ENCODE data around the gene CDH23.

CDH23 gene

DNA sequence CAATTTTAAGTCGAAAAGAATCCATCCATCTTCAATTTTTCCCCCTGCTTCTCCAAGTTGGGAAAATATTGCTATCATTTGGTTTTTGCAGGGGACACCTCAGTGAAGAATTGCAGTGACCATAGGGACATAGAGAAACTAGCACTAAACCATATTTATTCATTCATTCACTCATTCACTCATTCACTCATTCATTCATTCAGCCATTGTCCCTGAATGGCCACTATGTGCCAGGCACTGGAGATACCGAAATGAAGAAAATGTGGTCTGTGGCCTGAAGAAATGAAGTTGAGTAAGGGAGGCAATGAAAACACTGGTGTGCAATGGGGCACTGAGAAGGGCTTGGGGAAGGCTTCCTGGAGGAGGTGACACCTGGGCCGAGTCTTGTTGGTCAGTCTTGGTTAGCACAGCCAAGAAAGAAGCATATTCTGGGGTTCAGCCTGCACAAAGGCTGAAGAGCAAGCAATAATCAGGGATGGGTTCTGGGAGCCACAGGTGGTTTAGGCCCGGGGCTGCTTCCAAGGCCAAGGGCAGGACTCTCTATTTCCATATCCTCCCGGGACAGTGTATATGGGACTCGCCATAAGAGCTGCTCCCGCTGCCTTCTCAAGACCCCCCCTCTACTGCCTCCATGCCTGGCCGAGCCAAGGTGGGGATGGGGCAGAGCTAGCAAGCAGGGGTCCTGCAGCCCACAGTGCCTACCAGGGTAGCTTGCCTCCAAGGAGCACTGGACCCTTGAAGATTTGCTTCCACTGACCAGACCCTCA is 348.4 kb downstream of the CDH23 start:
- in situ Hi-C loops (cut with MboI; ENCODE audit: low sequenced_read_pairs): no loop called here

DNA sequence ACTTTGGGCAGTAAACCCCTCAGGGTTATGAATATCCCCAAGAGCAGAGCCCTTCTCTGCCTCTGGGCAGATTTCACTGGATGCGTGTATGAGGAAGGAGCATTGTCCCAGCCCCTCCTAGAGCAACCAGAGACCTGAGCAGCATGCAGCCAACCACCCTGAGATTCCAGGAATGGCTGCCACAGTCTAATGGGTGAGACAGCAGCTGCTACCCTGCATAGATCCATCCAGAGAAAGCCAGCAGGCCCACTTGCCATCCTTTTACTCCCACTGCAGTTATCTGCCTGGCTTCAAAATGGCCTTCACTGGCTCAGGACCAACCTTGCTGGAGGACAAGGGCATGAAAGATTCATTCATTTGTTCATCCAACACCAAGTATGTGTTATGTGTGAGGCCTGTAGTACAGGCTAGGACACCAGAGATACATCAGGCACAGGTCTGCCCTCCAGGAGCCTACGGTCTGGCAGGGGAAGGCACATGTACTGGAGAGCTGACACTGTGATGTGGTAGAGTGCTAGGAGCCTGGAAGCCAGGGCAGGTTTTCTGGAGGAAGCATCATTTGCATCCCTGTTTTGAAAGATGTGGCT is 349.0 kb downstream of the CDH23 start:
- in situ Hi-C loops (cut with MboI; ENCODE audit: low sequenced_read_pairs): no loop called here

- in situ Hi-C loops (cut with MboI; ENCODE audit: low sequenced_read_pairs): no loop called here
These were observed 349.8 kb downstream of the CDH23 start for GRCh38 chr10:71746344-71747037.

DNA sequence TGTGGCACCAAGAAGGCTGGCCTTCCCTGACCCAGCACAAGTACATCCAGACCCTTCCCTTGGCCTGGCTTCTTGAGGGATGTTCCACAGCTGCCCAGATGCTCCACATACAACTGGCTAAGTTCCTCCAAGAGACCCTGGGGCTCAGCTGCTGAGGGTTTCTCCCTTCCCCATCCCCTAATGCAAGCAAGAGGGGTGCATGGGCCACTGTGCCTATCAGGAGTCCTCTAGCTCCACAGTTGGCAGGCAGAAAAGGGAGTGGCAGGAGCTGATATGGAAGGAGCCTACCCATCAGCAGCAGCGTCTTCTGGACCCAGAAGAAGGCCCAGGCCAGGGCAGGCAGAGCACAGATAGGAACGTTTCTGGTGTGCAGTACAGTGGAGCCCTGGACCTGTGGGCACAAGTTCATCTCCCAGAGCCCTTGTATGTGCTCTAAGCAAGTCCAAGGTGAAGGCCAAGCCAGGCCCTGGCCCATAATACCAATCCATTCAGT is 350.4 kb downstream of the CDH23 start:
- in situ Hi-C loops (cut with MboI; ENCODE audit: low sequenced_read_pairs): no loop called here

DNA sequence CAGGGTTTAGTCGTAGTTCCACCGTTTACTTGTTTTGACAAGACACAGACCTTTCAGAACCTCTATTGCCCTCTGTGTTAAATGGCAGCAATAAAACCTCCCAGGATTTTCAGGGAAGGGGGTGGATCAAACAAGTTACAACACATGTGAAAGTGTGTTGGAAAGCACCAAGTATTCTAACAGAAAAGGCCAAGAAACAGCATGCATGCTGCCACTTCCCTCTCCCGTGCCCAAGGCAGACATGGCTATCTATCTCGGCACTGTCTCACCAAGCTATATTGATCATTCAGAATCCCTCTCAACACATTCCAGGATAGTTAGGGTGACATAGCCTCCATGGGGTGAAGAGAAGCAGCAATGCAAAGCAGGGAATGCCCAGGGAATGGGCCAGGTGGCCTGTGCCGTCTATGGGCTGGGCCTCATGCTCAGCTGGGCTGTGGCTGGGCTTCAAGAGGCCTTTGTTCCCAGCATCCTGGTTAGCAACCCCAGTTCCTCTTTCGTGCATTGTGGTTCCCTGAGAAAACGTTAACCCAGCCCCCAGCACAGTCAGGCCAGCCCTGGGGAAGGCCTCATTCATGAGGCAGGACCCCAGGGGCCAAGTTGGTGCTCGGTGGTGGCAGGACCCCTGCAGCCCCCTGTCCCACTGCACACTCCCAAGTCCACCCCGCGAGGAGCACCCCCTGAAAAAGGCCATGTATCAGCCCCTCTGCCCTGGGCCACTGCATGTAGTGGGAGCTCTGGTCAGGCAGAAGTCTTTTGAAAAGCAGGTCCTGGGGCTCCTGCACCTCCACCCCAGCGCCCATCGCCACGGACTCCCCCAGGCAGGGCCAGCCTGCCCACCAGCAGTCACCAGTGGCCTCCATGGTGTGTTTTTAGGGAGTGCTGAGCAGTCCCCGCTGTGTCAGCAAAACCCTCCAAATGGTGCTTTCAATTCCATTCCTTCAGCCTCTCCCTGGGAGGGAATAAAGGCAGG is 351.1 kb downstream of the CDH23 start:
- in situ Hi-C loops (cut with MboI; ENCODE audit: low sequenced_read_pairs): no loop called here

DNA sequence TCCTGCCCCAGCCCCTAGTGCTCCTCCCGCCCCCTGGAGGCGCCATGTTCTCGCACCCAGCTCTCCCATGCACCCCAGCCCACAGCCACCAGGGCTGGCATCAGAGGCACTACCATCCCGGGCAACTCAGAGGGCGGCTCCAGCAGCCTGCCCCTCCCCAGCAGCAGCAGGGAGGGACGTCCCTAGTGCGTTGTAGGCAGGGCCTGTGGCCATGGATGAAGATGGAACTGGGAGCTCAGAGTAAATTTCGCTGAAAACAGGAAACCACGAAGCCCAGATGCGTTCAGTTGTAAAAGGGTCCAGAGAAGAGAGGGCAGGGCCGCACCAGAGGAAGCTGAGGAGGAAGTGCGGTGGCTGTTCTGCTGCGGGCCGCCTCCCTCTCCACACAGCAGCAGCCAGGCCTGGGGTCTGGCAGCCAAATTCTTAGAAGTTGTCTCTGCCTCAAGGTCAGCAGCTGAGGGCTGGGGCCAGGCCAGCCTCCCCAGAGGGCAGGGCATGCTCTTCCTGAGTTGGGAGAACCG is 352.0 kb downstream of the CDH23 start:
- in situ Hi-C loops (cut with MboI; ENCODE audit: low sequenced_read_pairs): no loop called here

- in situ Hi-C loops (cut with MboI; ENCODE audit: low sequenced_read_pairs): no loop called here
These were observed 352.7 kb downstream of the CDH23 start for GRCh38 chr10:71749396-71749795.

DNA sequence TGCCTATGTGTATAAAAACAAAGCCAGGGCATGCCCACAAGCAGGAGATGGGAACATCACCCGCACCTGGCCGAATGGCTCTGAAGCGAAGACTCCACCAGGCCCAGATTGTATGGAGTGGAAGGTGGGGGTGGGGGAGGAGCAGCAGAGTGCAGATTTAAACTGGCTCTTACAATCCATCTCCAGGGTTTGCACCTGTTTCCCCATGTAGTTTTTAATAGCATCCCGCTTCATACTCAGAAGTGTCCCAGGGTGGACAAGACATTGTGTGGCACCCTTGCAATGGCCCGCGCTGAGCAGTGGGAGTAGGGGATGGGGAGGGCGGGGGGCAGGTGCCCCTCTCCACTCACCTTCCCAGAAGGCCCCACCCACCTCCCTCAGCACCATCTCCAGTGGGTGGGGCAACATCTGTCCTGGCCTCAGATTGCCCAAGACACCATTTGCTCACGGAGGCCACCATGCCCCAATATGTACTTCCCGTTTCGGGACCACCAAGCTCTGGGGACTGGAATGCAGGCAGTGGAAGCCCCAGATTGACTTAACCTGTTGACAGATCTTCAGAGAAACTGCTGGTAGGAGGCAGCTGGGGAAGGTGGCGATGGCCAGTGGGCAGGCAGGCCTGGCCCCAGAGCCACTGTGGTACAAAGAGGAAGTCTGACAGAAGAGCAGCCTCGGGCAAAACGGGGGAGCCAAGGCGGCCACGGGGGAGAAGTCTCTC is 353.6 kb downstream of the CDH23 start:
- in situ Hi-C loops (cut with MboI; ENCODE audit: low sequenced_read_pairs): no loop called here

- in situ Hi-C loops (cut with MboI; ENCODE audit: low sequenced_read_pairs): no loop called here
These were observed 354.3 kb downstream of the CDH23 start for GRCh38 chr10:71750986-71751385.

GRCh38 chr10:71751515-71752224 is 354.9 kb downstream of the CDH23 start:
- in situ Hi-C loops (cut with MboI; ENCODE audit: low sequenced_read_pairs): no loop called here

- in situ Hi-C loops (cut with MboI; ENCODE audit: low sequenced_read_pairs): no loop called here
These were observed 355.8 kb downstream of the CDH23 start for GRCh38 chr10:71752391-71753090.

GRCh38 chr10:71753091-71753959 is 356.6 kb downstream of the CDH23 start:
- in situ Hi-C loops (cut with MboI; ENCODE audit: low sequenced_read_pairs): no loop called here

DNA sequence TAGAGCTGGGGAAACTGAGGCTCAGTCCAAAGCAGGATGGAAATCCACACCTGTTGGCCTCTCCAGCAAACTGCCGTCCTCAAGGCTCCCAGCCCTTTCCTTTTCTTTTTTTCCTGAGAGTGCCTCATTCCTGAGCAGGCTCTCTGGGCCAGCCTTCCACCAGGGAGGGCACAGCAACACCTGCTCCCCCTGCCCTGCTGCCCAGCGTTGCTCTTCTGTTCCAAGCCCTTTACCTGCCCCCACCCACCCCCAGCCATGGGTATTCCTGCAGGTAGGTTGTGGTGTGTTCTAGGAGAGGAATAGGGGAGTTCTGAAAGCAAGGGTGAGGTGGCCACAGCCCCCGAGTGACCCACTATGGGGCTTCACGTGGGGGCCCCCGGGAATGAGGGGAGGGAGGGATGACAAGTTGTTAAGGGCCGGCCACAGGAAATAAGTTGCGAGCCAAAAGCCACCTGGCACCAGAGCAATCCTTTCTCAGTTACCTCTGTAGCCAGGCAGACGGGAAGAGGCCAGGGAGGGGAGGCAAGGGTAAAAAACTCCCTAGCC is 357.3 kb downstream of the CDH23 start:
- in situ Hi-C loops (cut with MboI; ENCODE audit: low sequenced_read_pairs): no loop called here

DNA sequence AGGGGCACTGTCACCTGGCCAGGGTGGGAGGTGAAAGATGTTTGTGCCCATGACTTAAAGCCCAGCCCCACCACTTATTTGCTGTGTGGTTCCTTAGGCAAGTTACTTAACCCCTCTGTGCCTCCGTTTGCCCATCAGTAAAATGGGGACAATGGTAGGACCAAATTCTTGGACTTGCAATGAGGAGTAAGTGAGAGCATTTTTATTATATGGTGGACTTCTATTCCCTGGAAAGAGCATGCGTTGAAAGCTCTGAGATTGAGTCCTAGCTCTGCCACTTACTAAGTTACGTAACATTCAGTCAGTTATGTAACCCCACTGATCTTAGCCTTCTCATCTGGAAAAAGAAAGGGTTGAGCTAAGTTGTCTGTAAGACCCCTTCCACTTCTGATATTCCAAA is 357.8 kb downstream of the CDH23 start:
- in situ Hi-C loops (cut with MboI; ENCODE audit: low sequenced_read_pairs): no loop called here

DNA sequence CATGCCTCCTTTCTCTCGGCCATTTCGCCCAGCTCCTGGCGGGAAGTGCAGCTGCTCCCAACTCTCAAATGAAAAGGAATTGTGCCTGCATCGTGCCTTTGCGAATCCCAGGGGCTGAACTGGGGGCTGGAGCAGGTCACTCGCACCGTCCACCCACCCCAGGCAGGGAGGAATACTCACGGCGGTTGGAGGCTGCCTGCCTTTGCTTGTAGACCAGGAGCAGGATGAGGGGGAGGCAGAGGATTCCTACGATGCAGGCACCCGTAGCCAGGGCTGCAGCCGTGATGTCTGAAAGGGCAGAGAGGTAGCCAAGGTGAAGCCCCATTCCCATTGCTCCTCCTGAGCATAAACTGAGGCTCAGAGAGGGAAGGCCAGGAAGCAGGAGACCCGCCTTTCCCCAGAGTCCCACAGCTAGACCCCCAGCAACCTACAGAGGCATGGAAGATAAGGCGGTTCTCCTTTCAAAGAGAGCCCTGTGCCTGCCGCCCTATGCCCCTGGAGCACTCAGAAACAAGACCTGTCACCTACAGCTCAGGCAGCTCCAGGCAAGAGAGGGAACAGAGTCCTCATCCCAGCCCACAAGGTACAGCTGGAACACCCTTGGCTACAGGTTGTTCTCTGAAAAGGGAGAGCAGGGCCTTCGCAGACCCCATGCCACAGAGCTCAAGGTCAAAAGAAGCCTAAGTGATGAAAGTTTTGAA is 358.6 kb downstream of the CDH23 start:
- in situ Hi-C loops (cut with MboI; ENCODE audit: low sequenced_read_pairs): no loop called here

DNA sequence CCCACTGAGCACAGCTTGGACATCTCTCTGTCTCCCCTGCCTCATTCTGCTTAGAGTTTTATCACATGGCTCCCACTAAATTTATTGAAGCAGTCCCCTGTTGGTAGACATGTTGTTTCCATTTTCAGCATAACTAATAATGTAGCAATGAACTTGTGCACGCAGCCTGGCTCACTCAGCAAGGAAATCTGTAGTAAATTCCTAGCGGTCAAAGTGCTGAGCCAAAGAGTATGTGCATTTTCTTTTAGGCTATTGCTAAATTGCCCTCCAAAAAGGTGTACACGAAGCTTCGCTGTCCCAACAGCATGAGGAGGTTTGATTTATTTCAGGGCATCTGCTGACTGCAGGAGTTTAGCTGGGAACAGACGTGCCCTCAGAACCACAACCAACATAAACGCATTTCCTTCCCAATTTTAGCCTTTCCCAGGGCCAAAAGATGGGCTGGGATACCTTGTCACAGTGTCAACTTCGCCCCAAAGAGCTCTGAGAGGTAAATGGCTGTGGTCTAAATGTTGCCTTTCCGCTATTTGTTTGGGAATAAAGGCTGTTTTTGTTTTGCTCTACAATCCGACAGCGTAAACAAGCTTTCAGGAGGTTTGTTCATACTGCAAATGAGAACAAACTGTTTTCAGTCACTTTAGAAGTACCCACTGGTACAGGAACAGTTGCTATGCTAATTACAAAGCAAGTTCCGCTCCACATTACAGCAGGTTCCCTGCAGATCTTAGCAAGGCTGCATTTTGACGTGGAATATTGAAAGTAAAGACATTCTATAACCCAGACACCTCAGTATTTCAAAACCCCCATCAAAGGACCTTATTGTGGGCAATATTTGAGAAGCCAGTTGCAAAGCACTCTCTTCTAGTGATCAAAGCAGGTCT is 359.8 kb downstream of the CDH23 start:
- in situ Hi-C loops (cut with MboI; ENCODE audit: low sequenced_read_pairs): no loop called here
